Measurements from ENCODE around the gene CYSRT1.

Gene CYSRT1

DNA sequence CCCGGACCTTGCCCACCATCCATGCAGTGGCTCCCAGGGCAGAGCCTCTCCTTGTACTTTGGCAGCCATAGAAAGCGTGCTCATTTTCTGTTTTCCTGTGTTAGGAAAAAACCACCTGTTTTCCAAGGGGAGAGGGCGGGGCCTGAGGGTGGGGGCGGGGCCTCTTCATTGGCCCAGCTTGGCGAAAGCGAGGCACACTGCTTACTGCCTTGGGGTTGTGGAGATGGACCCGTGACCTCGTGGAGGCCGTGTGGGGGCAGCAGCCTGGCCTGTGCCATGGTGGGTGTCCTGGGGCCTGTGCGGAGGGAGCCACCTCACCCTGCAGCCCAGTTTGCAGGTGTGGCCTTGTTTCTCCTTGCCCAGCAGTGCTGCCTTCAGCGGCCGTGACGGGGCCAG lies 48.1 kb downstream of the CYSRT1 start:
- no peak for DNase-seq

DNA sequence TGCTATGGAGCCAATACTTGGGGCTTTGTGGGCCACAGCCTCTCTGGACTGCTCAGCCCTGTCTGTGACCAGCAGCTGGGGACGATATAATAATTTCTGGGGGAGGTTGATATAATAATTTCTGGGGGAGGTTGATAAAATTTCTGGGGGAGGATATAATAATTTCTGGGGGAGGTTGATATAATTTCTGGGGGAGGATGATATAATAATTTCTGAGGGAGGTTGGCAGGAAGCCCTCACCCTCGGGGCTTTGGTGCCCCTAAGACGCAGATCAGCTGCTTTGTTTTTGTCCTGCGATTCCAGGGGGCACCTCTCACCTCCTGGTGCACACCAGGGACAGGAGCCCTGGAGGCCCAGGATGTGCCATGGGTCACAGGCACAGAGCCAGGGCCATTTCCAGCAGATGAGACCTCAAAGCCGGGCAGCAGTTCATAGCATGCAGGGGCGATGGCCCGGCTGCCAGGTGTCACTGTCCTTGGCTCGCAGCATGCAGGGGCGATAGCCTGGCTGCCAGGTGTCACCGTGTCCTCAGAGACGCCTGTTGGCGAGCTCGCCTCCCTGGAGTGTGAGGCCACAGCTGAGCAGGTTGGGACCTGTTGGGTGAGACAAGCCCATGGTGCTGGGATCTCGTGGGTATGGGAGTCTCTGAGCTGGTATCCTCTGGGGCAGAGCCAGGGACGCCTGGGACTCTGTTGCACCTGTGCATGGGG lies 48.8 kb downstream of the CYSRT1 start:
- peak; percentile 38 to 65 for DNase-seq

DNA sequence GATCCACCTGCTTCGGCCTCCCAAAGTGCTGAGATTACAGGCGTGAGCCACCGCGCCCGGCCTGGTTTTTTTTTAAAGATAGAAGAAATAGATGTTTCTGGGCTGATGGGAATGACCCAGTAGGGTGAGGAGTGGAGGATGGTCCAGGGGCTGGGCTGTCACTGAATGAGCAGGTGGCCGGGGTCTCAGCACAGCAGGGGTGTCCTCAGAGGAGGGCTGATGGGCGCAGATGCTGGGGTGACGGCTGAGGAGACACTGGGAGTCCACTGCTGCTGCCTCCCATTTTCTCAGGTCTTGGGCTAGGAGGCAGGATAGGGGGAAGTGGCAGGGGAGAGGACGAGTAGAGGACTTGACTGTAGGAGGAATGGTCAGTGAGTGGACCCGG lies 50.2 kb downstream of the CYSRT1 start:
- no peak for DNase-seq

Measured in NCI-H2081 (cell line).